ENCODE results near the gene ATXN7L1. TPM values are rescaled to one million over a fixed set of nuclear protein-coding genes. Genes with fewer than 3 reads are reported as not detected.
A peak's percentile ranks its signal among the peaks of the same experiment; 100 is the strongest.

ATXN7L1 gene
- total and polyA plus RNA-seq, 2 of the 13 experiments (the other 11 are each of a cell fraction or from before 2014, with no cell fraction given), result 4.1 to 7.8 TPM

DNA sequence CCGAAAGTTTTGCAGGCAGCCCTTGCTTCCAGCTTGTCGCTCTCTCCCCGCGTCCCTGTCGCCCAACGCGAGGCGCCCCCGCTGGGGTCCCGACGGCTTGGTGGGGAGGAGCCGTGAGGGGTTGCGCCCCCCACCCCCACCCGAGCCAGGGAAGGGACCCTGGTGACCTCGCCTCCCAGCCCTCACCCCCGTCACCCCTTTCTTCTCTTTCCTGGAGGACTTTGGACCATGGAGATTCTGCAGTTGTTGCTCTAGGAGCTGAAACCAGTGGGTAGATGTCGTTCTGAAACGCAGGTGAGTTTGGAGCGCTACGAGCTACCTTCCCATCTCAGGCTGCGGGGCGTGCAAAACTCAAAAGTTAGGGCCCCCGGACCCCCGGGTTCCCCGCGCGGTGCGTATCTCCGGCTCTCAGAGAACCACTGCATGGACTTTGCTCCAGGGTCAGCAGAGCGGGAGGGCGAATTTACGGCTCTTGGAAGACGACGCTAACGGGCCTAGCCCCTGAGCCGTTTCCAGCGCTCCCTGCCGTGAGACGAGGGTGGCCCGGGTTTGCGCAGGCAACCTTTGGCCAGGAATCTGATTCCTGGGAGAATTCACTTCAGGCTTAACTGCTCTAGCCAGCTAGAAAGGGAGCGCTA, 684 bp upstream of the ATXN7L1 start (continued):
- TF ChIP-seq, protein P1, sequence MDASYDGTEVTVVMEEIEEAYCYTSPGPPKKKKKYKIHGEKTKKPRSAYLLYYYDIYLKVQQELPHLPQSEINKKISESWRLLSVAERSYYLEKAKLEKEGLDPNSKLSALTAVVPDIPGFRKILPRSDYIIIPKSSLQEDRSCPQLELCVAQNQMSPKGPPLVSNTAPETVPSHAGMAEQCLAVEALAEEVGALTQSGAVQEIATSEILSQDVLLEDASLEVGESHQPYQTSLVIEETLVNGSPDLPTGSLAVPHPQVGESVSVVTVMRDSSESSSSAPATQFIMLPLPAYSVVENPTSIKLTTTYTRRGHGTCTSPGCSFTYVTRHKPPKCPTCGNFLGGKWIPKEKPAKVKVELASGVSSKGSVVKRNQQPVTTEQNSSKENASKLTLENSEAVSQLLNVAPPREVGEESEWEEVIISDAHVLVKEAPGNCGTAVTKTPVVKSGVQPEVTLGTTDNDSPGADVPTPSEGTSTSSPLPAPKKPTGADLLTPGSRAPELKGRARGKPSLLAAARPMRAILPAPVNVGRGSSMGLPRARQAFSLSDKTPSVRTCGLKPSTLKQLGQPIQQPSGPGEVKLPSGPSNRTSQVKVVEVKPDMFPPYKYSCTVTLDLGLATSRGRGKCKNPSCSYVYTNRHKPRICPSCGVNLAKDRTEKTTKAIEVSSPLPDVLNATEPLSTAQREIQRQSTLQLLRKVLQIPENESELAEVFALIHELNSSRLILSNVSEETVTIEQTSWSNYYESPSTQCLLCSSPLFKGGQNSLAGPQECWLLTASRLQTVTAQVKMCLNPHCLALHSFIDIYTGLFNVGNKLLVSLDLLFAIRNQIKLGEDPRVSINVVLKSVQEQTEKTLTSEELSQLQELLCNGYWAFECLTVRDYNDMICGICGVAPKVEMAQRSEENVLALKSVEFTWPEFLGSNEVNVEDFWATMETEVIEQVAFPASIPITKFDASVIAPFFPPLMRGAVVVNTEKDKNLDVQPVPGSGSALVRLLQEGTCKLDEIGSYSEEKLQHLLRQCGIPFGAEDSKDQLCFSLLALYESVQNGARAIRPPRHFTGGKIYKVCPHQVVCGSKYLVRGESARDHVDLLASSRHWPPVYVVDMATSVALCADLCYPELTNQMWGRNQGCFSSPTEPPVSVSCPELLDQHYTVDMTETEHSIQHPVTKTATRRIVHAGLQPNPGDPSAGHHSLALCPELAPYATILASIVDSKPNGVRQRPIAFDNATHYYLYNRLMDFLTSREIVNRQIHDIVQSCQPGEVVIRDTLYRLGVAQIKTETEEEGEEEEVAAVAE (CRISPR knock-in tag; IDR thresholded peaks at IDR 0.05; ENCODE audit: borderline replicate concordance), result no peak
- TF ChIP-seq ZNF782 (CRISPR knock-in tag; IDR thresholded peaks at IDR 0.05; ENCODE audit: borderline replicate concordance) (peak; percentile 63; the same call in 1 of the 2 replicates), GATA4 (IDR thresholded peaks at IDR 0.05; ENCODE audit: borderline replicate concordance, low read depth) (no peak), MED8 (CRISPR knock-in tag; IDR thresholded peaks at IDR 0.05; ENCODE audit: insufficient replicate concordance) (no peak), DR1 (CRISPR knock-in tag; IDR thresholded peaks at IDR 0.05) (no peak), SUZ12 (IDR thresholded peaks at IDR 0.05; ENCODE audit: low read depth, low read length) (no peak), ZNF709 (CRISPR knock-in tag; IDR thresholded peaks at IDR 0.05) (no peak), ZNF10 (CRISPR knock-in tag; IDR thresholded peaks at IDR 0.05; ENCODE audit: borderline replicate concordance, low read depth) (no peak)
- TF ChIP-seq, protein P2, sequence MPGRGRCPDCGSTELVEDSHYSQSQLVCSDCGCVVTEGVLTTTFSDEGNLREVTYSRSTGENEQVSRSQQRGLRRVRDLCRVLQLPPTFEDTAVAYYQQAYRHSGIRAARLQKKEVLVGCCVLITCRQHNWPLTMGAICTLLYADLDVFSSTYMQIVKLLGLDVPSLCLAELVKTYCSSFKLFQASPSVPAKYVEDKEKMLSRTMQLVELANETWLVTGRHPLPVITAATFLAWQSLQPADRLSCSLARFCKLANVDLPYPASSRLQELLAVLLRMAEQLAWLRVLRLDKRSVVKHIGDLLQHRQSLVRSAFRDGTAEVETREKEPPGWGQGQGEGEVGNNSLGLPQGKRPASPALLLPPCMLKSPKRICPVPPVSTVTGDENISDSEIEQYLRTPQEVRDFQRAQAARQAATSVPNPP (CRISPR knock-in tag; IDR thresholded peaks at IDR 0.05), result no peak
- TF ChIP-seq, protein P3, sequence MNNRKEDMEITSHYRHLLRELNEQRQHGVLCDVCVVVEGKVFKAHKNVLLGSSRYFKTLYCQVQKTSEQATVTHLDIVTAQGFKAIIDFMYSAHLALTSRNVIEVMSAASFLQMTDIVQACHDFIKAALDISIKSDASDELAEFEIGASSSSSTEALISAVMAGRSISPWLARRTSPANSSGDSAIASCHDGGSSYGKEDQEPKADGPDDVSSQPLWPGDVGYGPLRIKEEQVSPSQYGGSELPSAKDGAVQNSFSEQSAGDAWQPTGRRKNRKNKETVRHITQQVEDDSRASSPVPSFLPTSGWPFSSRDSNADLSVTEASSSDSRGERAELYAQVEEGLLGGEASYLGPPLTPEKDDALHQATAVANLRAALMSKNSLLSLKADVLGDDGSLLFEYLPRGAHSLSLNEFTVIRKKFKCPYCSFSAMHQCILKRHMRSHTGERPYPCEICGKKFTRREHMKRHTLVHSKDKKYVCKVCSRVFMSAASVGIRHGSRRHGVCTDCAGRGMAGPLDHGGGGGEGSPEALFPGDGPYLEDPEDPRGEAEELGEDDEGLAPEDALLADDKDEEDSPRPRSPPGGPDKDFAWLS (CRISPR knock-in tag; IDR thresholded peaks at IDR 0.05; ENCODE audit: borderline replicate concordance), result no peak
- TF ChIP-seq, protein P4, sequence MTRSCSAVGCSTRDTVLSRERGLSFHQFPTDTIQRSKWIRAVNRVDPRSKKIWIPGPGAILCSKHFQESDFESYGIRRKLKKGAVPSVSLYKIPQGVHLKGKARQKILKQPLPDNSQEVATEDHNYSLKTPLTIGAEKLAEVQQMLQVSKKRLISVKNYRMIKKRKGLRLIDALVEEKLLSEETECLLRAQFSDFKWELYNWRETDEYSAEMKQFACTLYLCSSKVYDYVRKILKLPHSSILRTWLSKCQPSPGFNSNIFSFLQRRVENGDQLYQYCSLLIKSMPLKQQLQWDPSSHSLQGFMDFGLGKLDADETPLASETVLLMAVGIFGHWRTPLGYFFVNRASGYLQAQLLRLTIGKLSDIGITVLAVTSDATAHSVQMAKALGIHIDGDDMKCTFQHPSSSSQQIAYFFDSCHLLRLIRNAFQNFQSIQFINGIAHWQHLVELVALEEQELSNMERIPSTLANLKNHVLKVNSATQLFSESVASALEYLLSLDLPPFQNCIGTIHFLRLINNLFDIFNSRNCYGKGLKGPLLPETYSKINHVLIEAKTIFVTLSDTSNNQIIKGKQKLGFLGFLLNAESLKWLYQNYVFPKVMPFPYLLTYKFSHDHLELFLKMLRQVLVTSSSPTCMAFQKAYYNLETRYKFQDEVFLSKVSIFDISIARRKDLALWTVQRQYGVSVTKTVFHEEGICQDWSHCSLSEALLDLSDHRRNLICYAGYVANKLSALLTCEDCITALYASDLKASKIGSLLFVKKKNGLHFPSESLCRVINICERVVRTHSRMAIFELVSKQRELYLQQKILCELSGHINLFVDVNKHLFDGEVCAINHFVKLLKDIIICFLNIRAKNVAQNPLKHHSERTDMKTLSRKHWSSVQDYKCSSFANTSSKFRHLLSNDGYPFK (CRISPR knock-in tag; IDR thresholded peaks at IDR 0.05; ENCODE audit: borderline replicate concordance), result 0 out of 2 replicates have a peak, but pooled peaks have one; percentile 33
- TF ChIP-seq, protein P5, sequence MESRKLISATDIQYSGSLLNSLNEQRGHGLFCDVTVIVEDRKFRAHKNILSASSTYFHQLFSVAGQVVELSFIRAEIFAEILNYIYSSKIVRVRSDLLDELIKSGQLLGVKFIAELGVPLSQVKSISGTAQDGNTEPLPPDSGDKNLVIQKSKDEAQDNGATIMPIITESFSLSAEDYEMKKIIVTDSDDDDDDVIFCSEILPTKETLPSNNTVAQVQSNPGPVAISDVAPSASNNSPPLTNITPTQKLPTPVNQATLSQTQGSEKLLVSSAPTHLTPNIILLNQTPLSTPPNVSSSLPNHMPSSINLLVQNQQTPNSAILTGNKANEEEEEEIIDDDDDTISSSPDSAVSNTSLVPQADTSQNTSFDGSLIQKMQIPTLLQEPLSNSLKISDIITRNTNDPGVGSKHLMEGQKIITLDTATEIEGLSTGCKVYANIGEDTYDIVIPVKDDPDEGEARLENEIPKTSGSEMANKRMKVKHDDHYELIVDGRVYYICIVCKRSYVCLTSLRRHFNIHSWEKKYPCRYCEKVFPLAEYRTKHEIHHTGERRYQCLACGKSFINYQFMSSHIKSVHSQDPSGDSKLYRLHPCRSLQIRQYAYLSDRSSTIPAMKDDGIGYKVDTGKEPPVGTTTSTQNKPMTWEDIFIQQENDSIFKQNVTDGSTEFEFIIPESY (CRISPR knock-in tag; IDR thresholded peaks at IDR 0.05), result no peak
